ENCODE data around the gene KDM4B. TPM values are rescaled to one million over a fixed set of nuclear protein-coding genes. Genes with fewer than 3 reads are reported as not detected.

KDM4B gene
- total RNA-seq, result 10 to 100 TPM; 26.6 to 84.2 (median 39.9) TPM

DNA sequence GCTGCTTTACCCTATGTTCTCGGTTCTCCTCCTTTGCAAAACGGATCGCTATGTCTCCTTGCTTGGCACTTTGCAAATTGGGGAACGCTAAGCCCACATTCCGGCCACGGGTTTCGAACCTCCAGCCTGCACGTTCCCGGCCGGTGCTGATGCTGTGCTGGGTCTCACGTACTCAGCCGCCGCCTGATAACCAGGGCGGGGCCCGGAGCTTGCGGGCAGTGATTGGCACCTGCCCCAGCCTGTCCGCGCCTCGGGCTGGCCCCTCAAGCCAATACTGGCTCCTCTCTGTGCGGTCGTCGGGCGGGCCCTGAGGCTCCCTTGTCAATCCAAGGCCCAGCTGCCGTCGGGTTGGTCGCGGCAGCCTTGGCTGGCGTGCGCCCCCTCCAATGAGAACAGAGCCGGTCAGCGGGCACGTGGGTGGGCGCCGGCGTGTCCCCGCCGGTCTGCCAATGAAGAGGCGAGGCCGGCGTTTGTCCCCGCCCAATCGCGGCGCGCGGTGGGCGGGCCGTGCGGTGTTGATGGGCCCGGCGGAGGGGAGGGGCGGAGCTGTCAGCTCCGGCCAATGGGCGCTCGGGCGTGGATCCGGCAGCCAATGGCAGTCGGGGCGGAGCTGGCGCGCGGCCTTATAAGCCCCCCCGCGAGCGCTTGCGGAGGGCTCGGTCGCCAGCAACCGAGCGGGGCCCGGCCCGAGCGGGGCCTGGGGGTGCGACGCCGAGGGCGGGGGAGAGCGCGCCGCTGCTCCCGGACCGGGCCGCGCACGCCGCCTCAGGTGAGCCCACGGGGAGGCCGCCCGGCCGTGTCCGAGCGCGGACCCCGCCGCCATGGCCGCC lies at the start of gene KDM4B:
Gene KDM4B (plus strand): TSS at position 652 of the 830 bp plus-strand sequence. CDS start 63,778 bp downstream, outside the sequence.
- 1% methylated on average over 44 of the region's 96 CpGs; no CpG with 5 or more reads in 1 of the 2 donors for WGBS, 2 donors (ENCODE audit: low coverage in 1 of 2)
- DNase-seq, result peak; percentile 99
- Histone ChIP-seq H3K4me1 (peaks cover 5 to 42% (median 37%) of the 10 kb centered on the region in 4 donors), H3K27ac (peak within 1 kb of the TSS; percentile 73 to 76 (median 74)), H3K36me3 (no peaks in the 10 kb centered on the region), H3K27me3 (no peaks in the 10 kb centered on the region), H3K4me3 (peak within 1 kb of the TSS; percentile 67 to 90 (median 84)), H3K9me3 (no peaks in the 10 kb centered on the region)
- peak; percentile 92 to 98 (median 96) for TF ChIP-seq POLR2AphosphoS5 (IDR thresholded peaks at IDR 0.05)
- TF ChIP-seq EP300 (IDR thresholded peaks at IDR 0.05; ENCODE audit: low read depth), result no peak
- TF ChIP-seq, protein P1, sequence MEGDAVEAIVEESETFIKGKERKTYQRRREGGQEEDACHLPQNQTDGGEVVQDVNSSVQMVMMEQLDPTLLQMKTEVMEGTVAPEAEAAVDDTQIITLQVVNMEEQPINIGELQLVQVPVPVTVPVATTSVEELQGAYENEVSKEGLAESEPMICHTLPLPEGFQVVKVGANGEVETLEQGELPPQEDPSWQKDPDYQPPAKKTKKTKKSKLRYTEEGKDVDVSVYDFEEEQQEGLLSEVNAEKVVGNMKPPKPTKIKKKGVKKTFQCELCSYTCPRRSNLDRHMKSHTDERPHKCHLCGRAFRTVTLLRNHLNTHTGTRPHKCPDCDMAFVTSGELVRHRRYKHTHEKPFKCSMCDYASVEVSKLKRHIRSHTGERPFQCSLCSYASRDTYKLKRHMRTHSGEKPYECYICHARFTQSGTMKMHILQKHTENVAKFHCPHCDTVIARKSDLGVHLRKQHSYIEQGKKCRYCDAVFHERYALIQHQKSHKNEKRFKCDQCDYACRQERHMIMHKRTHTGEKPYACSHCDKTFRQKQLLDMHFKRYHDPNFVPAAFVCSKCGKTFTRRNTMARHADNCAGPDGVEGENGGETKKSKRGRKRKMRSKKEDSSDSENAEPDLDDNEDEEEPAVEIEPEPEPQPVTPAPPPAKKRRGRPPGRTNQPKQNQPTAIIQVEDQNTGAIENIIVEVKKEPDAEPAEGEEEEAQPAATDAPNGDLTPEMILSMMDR (IDR thresholded peaks at IDR 0.05), result no peak
- TF ChIP-seq POLR2A (IDR thresholded peaks at IDR 0.05), result peak; percentile 82
- in situ Hi-C loops (cut with MboI; ENCODE audit: low pct_ligation_motif_present in 1 of 4, low pct_unique_long_range_greater_than_20kb in 1 of 4, low sequenced_read_pairs in 3 of 4) (no loop called here), intact Hi-C loops (cut with DNase I; ENCODE audit: low total_unique reads) (no loop called here)

DNA sequence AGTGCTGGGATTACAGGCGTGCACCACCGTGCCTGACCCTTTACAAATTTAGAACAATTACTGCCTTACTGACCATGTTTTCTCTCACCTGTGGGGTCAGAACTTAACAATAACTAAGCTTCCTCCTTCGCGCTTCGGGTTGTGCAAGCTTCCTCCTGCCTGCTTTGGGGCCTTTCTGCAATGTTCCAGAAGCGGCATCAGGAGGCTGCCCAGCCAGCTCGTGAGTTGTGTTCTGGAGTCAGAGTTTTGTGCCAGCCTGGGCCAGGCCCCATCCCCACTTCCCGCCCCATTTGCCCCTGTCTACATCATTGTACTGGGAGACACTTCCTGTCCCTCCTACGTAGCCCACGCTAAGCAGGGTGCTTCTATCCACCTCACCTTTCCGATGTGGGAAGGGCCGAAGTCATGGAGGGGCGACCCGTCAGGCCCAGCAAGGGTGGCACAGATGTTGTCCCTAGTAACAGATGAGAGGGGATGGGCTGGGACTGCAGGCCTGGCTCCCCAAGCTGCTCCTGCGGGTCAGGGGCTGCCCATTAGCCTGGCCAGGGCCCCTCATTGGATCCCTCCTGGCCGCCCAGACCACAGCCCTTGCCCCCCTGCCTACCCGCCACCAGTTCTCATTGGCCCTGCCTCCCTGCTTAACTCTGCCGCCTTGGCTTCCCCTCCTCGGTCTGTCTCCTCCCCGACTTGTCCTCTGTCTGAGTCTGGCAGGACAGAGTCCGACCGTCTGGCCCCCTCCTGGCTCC lies 46.2 kb upstream of the KDM4B start:
- in situ Hi-C loops (cut with MboI; ENCODE audit: low pct_ligation_motif_present in 1 of 4, low pct_unique_long_range_greater_than_20kb in 1 of 4, low sequenced_read_pairs in 3 of 4), result loop anchor here in 1 of 4 donors (25.0 kb wide), 1 partner anchor 110 kb away; no protein-coding TSS in a partner anchor
- no peak overlapping the region for H3K27ac ChIP-seq
- no peak for TF ChIP-seq EP300 (IDR thresholded peaks at IDR 0.05; ENCODE audit: low read depth)
- no peak for TF ChIP-seq POLR2AphosphoS5 (IDR thresholded peaks at IDR 0.05)
- TF ChIP-seq, protein P1 (IDR thresholded peaks at IDR 0.05), result no peak
- no peak for TF ChIP-seq POLR2A (IDR thresholded peaks at IDR 0.05)

GRCh38 chr19:4923276-4923747 lies 45.6 kb upstream of the KDM4B start:
- Histone ChIP-seq H3K27ac (no peak overlapping the region), H3K4me3 (no peak overlapping the region), H3K9me3 (no peaks in the 10 kb centered on the region), H3K36me3 (no peaks in the 10 kb centered on the region), H3K4me1 (no peaks in the 10 kb centered on the region), H3K27me3 (no peaks in the 10 kb centered on the region)
- no peak for TF ChIP-seq POLR2A (IDR thresholded peaks at IDR 0.05)
- TF ChIP-seq EP300 (IDR thresholded peaks at IDR 0.05; ENCODE audit: low read depth), result no peak
- TF ChIP-seq, protein P1 (IDR thresholded peaks at IDR 0.05), result no peak
- TF ChIP-seq POLR2AphosphoS5 (IDR thresholded peaks at IDR 0.05), result no peak
- intact Hi-C loops (cut with DNase I; ENCODE audit: low total_unique reads) (no loop called here), in situ Hi-C loops (cut with MboI; ENCODE audit: low pct_ligation_motif_present in 1 of 4, low pct_unique_long_range_greater_than_20kb in 1 of 4, low sequenced_read_pairs in 3 of 4) (loop anchor here in 1 of 4 donors (25.0 kb wide), 1 partner anchor 111 kb away; no protein-coding TSS in a partner anchor)
- DNase-seq, result no peak
- 90% methylated on average over 7 of the region's 21 CpGs; no CpG with 5 or more reads in 1 of the 2 donors for WGBS, 2 donors (ENCODE audit: low coverage in 1 of 2)

More for the DNA sequence above, 46.2 kb upstream of the KDM4B start:
- intact Hi-C loops (cut with DNase I; ENCODE audit: low total_unique reads), result no loop called here
- WGBS, 2 donors (ENCODE audit: low coverage in 1 of 2), result 90% methylated on average over 22 of the region's 22 CpGs; no CpG with 5 or more reads in 1 of the 2 donors
- Histone ChIP-seq H3K4me3 (no peak overlapping the region), H3K9me3 (no peaks in the 10 kb centered on the region), H3K27me3 (no peaks in the 10 kb centered on the region), H3K4me1 (no peaks in the 10 kb centered on the region), H3K36me3 (no peaks in the 10 kb centered on the region)
- no peak for DNase-seq

GRCh38 chr19:4929186-4929585 lies 39.7 kb upstream of the KDM4B start:
- in situ Hi-C loops (cut with MboI; ENCODE audit: low pct_ligation_motif_present in 1 of 4, low pct_unique_long_range_greater_than_20kb in 1 of 4, low sequenced_read_pairs in 3 of 4), result no loop called here

More at GRCh38 chr19:4929186-4929585, 39.7 kb upstream of the KDM4B start:
- H3K4me1 ChIP-seq, result peaks cover 0 to 6% (median 0%) of the 10 kb centered on the region in 4 donors
- TF ChIP-seq POLR2A (IDR thresholded peaks at IDR 0.05) (no peak), EP300 (IDR thresholded peaks at IDR 0.05; ENCODE audit: low read depth) (no peak), POLR2AphosphoS5 (IDR thresholded peaks at IDR 0.05) (no peak)
- TF ChIP-seq, protein P1 (IDR thresholded peaks at IDR 0.05), result no peak
- no peaks in the 10 kb centered on the region for H3K36me3 ChIP-seq
- no peak overlapping the region for H3K27ac ChIP-seq
- H3K9me3 ChIP-seq, result no peaks in the 10 kb centered on the region
- H3K4me3 ChIP-seq, result no peak overlapping the region
- 97% methylated on average over 16 of the region's 22 CpGs; no CpG with 5 or more reads in 1 of the 2 donors for WGBS, 2 donors (ENCODE audit: low coverage in 1 of 2)
- DNase-seq, result no peak
- intact Hi-C loops (cut with DNase I; ENCODE audit: low total_unique reads), result no loop called here
- H3K27me3 ChIP-seq, result no peaks in the 10 kb centered on the region

Data from transverse colon (tissue), 4 donors.